HAP-1 (cell line): ENCODE data around the gene NT5DC1.

ENCODE experiments used
- DNase-seq, 2 experiments: peaks; one replicate each; pipeline ENCODE4 v3.0.0-alpha.2; 2016 to 2020; ENCODE audit warnings: low spot score in 2 of 2
- H3K27me3 ChIP-seq: fragments of 250-450 bp; sonication (Bioruptor Pico); 2 replicates; pipeline ENCODE4 v1.5.1; 2020; ENCODE audit warnings: low read depth, mild to moderate bottlenecking, moderate library complexity
- H3K36me3 ChIP-seq: fragments of 250-450 bp; sonication (Bioruptor Pico); replicated peaks from 2 replicates; pipeline ENCODE4 v1.5.1; 2020; ENCODE audit warnings: mild to moderate bottlenecking
- H3K4me1 ChIP-seq: fragments of 250-450 bp; sonication (Bioruptor Pico); 2 replicates; pipeline ENCODE4 v1.5.1; 2020; ENCODE audit warnings: mild to moderate bottlenecking
- H3K4me3 ChIP-seq: fragments of 250-450 bp; sonication (Bioruptor Pico); 2 replicates; pipeline ENCODE4 v1.5.1; 2020; ENCODE audit warnings: mild to moderate bottlenecking, moderate library complexity
- H3K9me3 ChIP-seq: fragments of 250-450 bp; sonication (Bioruptor Pico); 2 replicates; pipeline ENCODE4 v1.5.1; 2020; ENCODE audit warnings: mild to moderate bottlenecking, moderate library complexity
- in situ Hi-C: fragments of 300-500 bp; cut with MboI; formaldehyde crosslinking; loops from 3 replicates; pipeline ENCODE4 v1.14.3; 2020; ENCODE audit warnings: low sequenced_read_pairs, inconsistent platforms, mixed read lengths

The NT5DC1 gene

DNA sequence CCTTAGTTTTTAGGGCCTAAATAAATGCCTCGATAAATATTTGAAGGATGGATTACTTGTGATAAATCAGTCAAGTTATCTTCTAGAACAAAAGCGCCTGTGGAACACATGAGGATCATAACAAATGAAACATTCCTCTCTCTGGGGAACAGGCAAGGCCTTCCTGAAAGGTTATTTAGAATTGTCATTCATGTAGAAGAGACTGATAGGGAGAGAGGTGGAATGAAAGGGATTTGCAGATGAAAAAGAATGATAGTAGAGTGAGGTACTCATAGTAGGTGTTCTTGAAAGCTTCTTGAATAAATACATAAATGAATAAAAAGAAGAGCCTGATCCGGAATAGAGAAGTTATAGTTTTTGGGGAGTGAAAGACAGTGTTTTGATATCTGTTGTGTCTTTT, 122.7 kb downstream of the NT5DC1 start:
- no peak for DNase-seq
- H3K36me3 ChIP-seq = no peaks in the 10 kb centered on the region
- H3K9me3 ChIP-seq = no peaks in the 10 kb centered on the region
- in situ Hi-C loops = no loop called here
- no peaks in the 10 kb centered on the region for H3K27me3 ChIP-seq
- no peak overlapping the region for H3K4me3 ChIP-seq
- no peaks in the 10 kb centered on the region for H3K4me1 ChIP-seq

DNA sequence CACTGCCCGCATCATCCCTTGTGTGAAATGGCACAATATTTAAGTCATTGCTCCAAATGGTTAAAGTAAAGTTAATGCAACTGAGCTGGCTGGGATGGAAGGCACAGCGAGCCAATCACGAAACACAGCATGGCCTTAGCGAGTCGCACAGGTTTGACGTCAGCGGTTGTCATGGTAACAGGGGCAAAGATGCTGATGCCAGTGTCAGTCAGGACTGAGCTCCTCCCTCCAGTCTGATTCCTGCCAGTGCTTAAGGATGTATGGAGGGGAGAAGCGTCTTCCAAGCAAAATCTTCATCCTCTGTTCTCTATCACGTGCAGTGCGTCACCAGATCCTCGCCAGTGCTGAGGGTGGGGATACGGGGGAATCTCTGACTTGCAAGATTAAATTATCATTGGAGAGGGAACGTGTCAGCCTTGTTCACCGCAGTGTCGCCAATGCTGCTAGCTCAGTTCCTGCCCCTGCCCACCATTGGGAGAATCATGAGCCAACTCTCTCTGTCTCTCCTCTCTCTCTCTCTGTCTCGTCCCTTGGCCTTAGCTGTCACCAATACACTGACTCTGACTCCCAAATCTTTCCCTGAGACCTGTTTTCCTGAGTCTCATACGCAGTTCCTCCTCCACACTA, 128.7 kb downstream of the NT5DC1 start:
- Histone ChIP-seq H3K27me3 (no peaks in the 10 kb centered on the region), H3K4me1 (no peaks in the 10 kb centered on the region), H3K4me3 (no peak overlapping the region), H3K36me3 (no peaks in the 10 kb centered on the region), H3K9me3 (no peaks in the 10 kb centered on the region)
- peak in 1 of 2 experiments; percentile 64 for DNase-seq
- in situ Hi-C loops = no loop called here

DNA sequence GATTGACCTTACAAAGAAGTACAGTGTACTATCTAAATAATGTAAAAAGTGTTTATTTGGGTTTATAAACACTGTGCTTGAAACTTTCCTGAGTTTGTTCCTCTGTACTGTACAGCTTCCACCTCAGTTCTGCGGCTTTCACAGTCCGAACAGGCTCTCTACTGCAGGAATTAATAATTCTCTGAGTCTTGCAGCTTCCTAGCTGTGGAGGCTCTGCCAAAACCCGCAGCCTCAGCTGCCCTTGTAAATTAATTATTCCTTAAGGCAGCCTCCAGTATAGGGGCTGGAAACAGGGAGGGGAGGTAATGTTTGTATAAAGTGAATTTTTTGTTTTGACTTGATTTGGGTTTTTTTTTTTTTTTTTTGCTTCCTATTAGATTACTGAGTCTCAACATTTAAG, 134.0 kb downstream of the NT5DC1 start:
- Histone ChIP-seq H3K36me3 (no peaks in the 10 kb centered on the region), H3K27me3 (no peaks in the 10 kb centered on the region), H3K9me3 (no peaks in the 10 kb centered on the region), H3K4me3 (no peak overlapping the region), H3K4me1 (no peaks in the 10 kb centered on the region)
- DNase-seq = no peak
- in situ Hi-C loops = no loop called here

DNA sequence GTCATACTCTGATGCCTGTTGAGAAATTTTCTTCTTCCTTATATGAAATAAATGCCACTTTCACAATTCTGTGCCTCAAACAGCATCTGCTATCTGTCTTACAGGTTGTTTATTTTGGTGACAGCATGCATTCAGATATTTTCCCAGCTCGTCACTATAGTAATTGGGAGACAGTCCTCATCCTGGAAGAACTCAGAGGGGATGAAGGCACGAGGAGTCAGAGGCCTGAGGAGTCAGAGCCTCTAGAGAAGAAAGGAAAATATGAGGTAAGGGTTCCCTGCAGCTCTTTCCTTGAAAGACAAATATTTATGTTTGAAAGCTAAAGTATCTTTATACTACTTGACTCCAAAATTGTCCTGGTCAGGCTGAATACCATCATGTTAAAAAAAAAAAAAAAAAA, 137.4 kb downstream of the NT5DC1 start:
- Histone ChIP-seq H3K9me3 (no peaks in the 10 kb centered on the region), H3K27me3 (no peaks in the 10 kb centered on the region), H3K4me1 (no peaks in the 10 kb centered on the region; the same call in none of the 2 replicates), H3K36me3 (no peaks in the 10 kb centered on the region), H3K4me3 (no peak overlapping the region)
- no peak for DNase-seq
- in situ Hi-C loops = no loop called here

DNA sequence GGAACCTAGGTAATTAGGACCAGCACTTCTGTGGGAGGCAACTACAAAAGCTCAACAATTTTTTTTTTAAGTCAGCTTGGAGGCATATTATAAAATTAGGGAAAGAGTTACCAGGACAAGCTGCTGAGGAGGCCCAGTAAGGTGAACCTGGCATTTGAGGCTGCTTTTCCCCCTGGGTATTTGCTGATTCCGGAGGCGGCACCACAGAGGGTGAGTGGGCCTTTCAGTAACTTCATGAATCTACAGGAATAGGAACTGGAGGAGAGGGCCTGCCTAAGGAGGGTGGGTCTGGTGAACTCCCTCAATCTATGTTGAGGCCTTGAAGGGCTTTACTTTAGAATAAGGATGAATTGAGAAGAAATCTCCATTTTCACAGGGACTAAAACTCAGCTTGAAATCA, 138.6 kb downstream of the NT5DC1 start:
- H3K27me3 ChIP-seq = no peaks in the 10 kb centered on the region
- in situ Hi-C loops = no loop called here
- no peaks in the 10 kb centered on the region for H3K9me3 ChIP-seq
- no peaks in the 10 kb centered on the region for H3K36me3 ChIP-seq
- no peak for DNase-seq
- H3K4me1 ChIP-seq = peaks cover 4% of the 10 kb centered on the region
- H3K4me3 ChIP-seq = no peak overlapping the region

- in situ Hi-C loops = no loop called here
- no peaks in the 10 kb centered on the region for H3K36me3 ChIP-seq
- peaks cover 4% of the 10 kb centered on the region for H3K4me1 ChIP-seq
- H3K9me3 ChIP-seq = no peaks in the 10 kb centered on the region
- no peak for DNase-seq
- no peaks in the 10 kb centered on the region for H3K27me3 ChIP-seq
- no peak overlapping the region for H3K4me3 ChIP-seq
Measured at GRCh38 chr6:116239856-116240255, 139.2 kb downstream of the NT5DC1 start.

DNA sequence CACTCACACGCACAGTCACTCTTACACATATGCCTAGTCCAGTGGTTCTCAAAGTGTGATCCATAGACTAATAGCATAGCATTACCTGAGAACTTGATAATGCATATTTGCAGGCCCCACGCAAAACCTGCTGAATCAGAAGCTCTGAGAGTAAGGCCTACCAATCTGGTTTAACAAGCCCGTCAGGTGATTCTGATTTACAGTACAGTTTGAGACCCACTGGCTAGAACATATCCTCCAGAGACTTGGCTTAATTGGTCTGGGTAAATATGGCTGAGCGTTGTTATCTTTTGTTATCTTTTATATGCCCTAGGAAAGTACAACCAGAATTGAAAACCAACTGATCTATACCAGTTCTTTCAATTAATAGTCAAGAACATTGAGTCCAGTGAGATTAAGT, 143.6 kb downstream of the NT5DC1 start:
- no peaks in the 10 kb centered on the region for H3K27me3 ChIP-seq
- H3K36me3 ChIP-seq = no peaks in the 10 kb centered on the region
- H3K4me3 ChIP-seq = no peak overlapping the region
- in situ Hi-C loops = no loop called here
- DNase-seq = no peak
- no peaks in the 10 kb centered on the region for H3K9me3 ChIP-seq
- H3K4me1 ChIP-seq = peaks cover 5% of the 10 kb centered on the region

DNA sequence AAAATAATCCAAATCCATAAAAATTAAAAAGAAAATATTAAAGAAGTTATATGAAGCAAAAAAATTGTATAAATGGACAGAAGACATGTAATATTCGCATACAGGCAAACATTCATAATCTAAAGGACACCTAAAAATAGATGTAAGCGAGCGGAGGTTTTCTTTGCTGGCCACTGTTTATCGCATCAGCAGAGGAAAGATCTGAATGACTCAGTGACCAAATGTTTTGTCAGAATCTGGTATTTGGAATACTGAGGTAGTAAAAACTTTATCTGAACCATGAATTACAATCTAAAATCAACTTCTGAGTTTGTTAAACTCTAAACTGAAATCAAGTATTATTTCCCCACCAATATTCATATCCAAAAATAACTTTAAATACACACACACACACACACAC, 145.4 kb downstream of the NT5DC1 start:
- no peaks in the 10 kb centered on the region for H3K36me3 ChIP-seq
- peaks cover 16% of the 10 kb centered on the region for H3K4me1 ChIP-seq
- no peak overlapping the region for H3K4me3 ChIP-seq
- H3K27me3 ChIP-seq = no peaks in the 10 kb centered on the region
- no peaks in the 10 kb centered on the region for H3K9me3 ChIP-seq
- no peak for DNase-seq
- in situ Hi-C loops = no loop called here

DNA sequence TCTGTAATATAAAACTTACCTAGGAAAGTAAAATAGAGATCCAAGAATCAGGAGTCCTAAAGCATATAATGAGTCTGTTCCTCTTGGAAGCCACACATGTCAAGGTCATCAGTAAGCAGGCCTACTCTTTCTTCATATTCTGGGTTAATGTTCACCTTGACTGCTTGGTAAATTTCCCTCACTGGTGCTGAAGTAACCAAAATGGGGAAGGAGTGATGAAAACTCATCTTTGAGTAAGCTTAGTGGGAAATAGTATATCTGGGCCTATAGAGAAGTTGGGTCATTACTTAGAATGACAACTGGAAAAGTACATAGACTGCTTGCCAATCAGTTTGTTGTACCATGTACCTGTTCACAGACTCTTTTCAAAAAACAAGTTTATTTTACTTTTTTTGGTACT, 146.6 kb downstream of the NT5DC1 start:
- no peaks in the 10 kb centered on the region for H3K27me3 ChIP-seq
- peaks cover 25% of the 10 kb centered on the region for H3K4me1 ChIP-seq
- no peaks in the 10 kb centered on the region for H3K36me3 ChIP-seq
- no peak for DNase-seq
- H3K4me3 ChIP-seq = no peak overlapping the region
- in situ Hi-C loops = no loop called here
- no peaks in the 10 kb centered on the region for H3K9me3 ChIP-seq

GRCh38 chr6:116248577-116248976, 147.9 kb downstream of the NT5DC1 start:
- H3K9me3 ChIP-seq = no peaks in the 10 kb centered on the region; the same call in 1 of the 2 replicates
- no peaks in the 10 kb centered on the region for H3K27me3 ChIP-seq
- peaks cover 32% of the 10 kb centered on the region for H3K4me1 ChIP-seq
- in situ Hi-C loops = no loop called here
- DNase-seq = no peak
- H3K4me3 ChIP-seq = no peak overlapping the region
- H3K36me3 ChIP-seq = no peaks in the 10 kb centered on the region

DNA sequence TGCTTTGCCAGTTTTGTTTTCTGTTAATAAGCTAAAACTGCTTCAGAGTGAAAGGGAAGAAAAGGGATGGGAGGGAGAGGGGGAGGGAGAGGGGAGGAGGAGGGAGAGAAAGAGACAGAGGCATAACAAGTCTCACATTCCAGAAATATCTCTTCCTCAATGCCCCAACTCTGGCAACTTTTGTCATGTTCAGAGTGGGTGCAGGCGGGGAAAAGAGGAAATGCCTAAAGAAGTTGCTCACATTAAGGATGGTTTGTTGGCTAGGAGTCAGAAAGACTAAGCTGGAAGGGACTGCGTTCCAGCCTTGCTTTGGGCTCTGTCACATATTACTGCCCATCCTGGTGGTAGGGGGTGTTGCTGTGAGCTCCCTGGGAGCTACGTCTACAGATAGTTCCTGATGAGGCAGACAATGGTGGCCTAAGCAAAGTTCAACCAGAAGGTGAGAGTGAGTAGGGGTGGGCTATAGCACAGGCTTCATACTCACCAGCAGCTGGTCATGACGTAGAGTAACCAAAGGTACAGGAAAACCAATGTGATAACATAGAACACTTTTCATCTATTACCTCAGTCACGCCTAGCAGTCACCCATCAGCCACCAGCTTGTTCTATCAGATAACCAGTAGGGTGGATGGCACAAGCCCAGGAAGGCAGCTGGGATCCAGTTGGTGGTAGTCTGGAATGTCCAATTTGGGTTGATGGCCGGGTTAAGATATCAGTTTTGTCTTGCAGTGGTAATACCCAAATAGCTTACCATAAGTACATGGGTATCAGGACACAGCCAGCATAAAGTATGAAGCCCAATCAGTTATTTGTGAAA, 151.1 kb downstream of the NT5DC1 start:
- Histone ChIP-seq H3K9me3 (no peaks in the 10 kb centered on the region; the same call in 1 of the 2 replicates), H3K27me3 (no peaks in the 10 kb centered on the region), H3K36me3 (no peaks in the 10 kb centered on the region), H3K4me3 (no peak overlapping the region; the same call in 1 of the 2 replicates), H3K4me1 (peaks cover 40% of the 10 kb centered on the region)
- in situ Hi-C loops = no loop called here
- peak; percentile 19 to 41 for DNase-seq

DNA sequence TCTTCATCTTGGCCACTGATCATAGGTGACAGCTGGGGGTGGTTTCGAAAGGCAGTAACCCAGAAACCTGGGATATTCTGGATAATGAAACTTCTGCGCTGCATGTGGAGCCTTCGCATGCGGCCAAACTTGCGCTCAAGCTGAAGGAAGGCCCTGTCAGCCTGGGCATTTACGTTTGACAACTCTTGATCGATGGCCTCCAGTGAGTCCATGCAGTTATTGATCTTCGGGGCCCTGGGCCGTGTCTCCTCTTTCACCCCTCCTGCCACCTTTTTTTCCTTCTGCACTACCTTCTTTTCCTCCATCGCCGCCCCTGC, 152.5 kb downstream of the NT5DC1 start:
- Histone ChIP-seq H3K9me3 (no peaks in the 10 kb centered on the region; the same call in 1 of the 2 replicates), H3K36me3 (no peaks in the 10 kb centered on the region), H3K27me3 (no peaks in the 10 kb centered on the region), H3K4me3 (peak overlapping the region; percentile 66), H3K4me1 (peaks cover 40% of the 10 kb centered on the region)
- in situ Hi-C loops = no loop called here
- no peak for DNase-seq

DNA sequence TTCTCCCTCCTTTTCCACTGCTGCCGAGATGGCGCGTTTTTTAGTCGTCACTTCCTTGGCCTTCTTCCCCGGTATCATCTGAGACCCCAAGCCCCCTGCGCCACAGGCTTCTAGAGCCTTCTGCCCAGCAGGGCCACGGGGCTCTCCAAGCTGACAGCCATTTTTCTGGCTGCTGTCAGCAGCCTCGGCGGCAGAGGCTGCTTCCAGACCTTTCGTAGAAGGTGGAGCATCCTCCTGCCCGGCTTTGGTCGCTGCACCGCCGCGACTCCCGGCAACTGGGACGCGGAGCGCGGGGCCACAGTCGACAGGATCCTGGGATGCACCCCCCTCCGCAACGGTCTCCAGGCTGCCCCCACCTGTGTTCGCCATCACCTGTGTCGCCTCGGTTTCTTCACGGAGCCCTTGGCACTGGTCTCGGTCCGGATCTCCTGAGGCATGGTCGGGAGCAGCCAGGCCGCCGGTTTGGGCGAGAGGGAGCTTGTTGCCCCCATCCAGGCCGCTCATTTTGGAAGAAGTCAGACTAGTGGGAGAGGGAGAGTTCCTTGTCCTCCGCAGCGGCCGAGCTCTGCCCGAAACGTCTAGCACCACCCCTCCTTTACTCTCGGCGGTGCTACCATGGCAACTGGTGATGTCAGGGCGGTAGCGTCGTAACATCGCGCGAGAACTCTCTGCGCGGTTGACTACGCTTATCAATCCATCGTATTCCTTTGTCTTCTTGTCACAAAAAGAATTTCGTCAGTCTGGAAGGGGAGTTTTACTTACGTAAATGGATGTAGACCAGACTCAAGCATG, 153.0 kb downstream of the NT5DC1 start, which contains the start of gene TSPYL4:
Gene TSPYL4, minus strand, starts transcription at position 571 of the 792 bp plus-strand sequence. Its CDS starts 67 bp downstream, at position 504.
- peaks cover 40% of the 10 kb centered on the region for H3K4me1 ChIP-seq
- in situ Hi-C loops = no loop called here

More for the DNA sequence above, 153.0 kb downstream of the NT5DC1 start, which contains the start of gene TSPYL4:
- peak within 1 kb of the TSS; percentile 66 for H3K4me3 ChIP-seq
- H3K9me3 ChIP-seq = no peaks in the 10 kb centered on the region; the same call in 1 of the 2 replicates
- no peaks in the 10 kb centered on the region for H3K27me3 ChIP-seq
- H3K36me3 ChIP-seq = no peaks in the 10 kb centered on the region
- DNase-seq = peak; percentile 94 to 95
